GM18870 (cell line): ENCODE measurements around the gene NUDT3.
"Not testable (repeated sequence)": the region's sequence is repeated elsewhere in the genome, so short reads cannot be mapped to it uniquely, and the experiment has no call there.

ENCODE experiments used
- ATAC-seq: cut with Tn5 transposase; IDR thresholded peaks from one replicate; pipeline ENCODE4 v1.9.1; 2021; ENCODE audit warnings: moderate library complexity; ENCODE audit not compliant: unreplicated experiment

NUDT3 gene

GRCh38 chr6:34346175-34347119 lies 46.0 kb downstream of the NUDT3 start:
- ATAC-seq: no peak

GRCh38 chr6:34343806-34344205 lies 48.7 kb downstream of the NUDT3 start:
- ATAC-seq: no peak

GRCh38 chr6:34342247-34342646 lies 50.2 kb downstream of the NUDT3 start:
- ATAC-seq: no peak

GRCh38 chr6:34341481-34341971 lies 50.9 kb downstream of the NUDT3 start:
- ATAC-seq: no peak

- ATAC-seq: no peak
Observed at GRCh38 chr6:34340906-34341480, 51.5 kb downstream of the NUDT3 start.

GRCh38 chr6:34340394-34340793 lies 52.1 kb downstream of the NUDT3 start:
- ATAC-seq: no peak

GRCh38 chr6:34339971-34340370 lies 52.5 kb downstream of the NUDT3 start:
- ATAC-seq: no peak

GRCh38 chr6:34339432-34339831 lies 53.0 kb downstream of the NUDT3 start:
- no peak for ATAC-seq

GRCh38 chr6:34338811-34339210 lies 53.7 kb downstream of the NUDT3 start:
- ATAC-seq: no peak

- ATAC-seq: no peak
Observed at GRCh38 chr6:34338377-34338776, 54.1 kb downstream of the NUDT3 start.

GRCh38 chr6:34334796-34335416 lies 57.6 kb downstream of the NUDT3 start:
- no peak for ATAC-seq

GRCh38 chr6:34333858-34334257 lies 58.6 kb downstream of the NUDT3 start:
- ATAC-seq: no peak

- ATAC-seq: no peak
Observed at GRCh38 chr6:34332251-34333198, 59.9 kb downstream of the NUDT3 start.

GRCh38 chr6:34331371-34332050 lies 61.0 kb downstream of the NUDT3 start:
- no peak for ATAC-seq

GRCh38 chr6:34329814-34330213 lies 62.7 kb downstream of the NUDT3 start:
- not testable (repeated sequence) for ATAC-seq

GRCh38 chr6:34328969-34329368 lies 63.5 kb downstream of the NUDT3 start:
- no peak for ATAC-seq

GRCh38 chr6:34327313-34328205 lies 64.9 kb downstream of the NUDT3 start:
- not testable (repeated sequence) for ATAC-seq

GRCh38 chr6:34325633-34326032 lies 66.8 kb downstream of the NUDT3 start:
- ATAC-seq: no peak
